Epithelial cell of esophagus (primary cell): Measurements from ENCODE around the gene LARP4B.

Experiments used
- DNase-seq: peaks from one replicate; pipeline ENCODE4 v3.0.0; 2010; ENCODE audit warnings: low read depth
- H3K4me3 ChIP-seq: 2 replicates; pipeline ENCODE4 v1.5.1; 2011; ENCODE audit warnings: mild to moderate bottlenecking, low read length, control low read depth
- TF ChIP-seq, protein P1 (sequence below): IDR thresholded peaks from 2 replicates; pipeline ENCODE4 v1.5.1; 2011; ENCODE audit warnings: low read depth, mild to moderate bottlenecking, low read length, control low read depth, inconsistent platforms; ENCODE audit not compliant: insufficient read depth; ENCODE audit errors: missing control alignments

Gene LARP4B

DNA sequence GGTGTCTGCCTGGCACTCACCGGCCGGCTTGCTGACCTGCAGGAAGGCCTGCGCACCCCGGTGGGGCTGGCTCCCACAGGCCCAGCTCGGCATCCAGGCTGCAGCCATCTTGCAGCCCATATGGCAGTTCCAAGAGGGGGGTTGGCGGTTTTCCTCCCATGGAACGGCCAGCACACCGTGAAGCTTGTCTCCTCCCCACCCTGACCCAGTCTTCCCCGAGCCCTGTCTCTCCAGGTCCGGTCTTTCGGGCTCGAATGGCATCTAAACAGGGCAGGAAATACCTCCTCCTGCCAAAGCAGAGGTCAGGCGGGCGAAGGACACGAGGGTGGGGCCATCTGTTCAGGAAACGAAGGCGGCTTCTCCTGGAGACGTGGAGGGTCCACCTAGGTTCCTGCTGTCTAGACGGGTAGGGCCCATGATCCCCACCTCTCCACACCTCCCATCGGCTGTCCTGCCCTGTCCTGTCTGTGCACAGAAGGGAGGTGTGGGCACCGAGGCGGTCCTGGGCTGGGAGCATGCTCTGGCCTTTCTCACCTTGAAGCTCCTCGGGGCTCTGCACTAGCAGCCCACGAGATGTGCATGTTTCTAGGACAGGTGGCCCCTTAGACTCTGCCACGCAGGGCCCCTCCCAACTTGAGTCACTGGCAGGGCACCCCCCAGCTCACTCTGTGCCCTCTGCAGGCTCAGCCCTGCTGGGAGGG is 128.3 kb downstream of the LARP4B start:
- TF ChIP-seq, protein P1, sequence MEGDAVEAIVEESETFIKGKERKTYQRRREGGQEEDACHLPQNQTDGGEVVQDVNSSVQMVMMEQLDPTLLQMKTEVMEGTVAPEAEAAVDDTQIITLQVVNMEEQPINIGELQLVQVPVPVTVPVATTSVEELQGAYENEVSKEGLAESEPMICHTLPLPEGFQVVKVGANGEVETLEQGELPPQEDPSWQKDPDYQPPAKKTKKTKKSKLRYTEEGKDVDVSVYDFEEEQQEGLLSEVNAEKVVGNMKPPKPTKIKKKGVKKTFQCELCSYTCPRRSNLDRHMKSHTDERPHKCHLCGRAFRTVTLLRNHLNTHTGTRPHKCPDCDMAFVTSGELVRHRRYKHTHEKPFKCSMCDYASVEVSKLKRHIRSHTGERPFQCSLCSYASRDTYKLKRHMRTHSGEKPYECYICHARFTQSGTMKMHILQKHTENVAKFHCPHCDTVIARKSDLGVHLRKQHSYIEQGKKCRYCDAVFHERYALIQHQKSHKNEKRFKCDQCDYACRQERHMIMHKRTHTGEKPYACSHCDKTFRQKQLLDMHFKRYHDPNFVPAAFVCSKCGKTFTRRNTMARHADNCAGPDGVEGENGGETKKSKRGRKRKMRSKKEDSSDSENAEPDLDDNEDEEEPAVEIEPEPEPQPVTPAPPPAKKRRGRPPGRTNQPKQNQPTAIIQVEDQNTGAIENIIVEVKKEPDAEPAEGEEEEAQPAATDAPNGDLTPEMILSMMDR, result no peak
- DNase-seq, result no peak
- H3K4me3 ChIP-seq, result no peak overlapping the region

DNA sequence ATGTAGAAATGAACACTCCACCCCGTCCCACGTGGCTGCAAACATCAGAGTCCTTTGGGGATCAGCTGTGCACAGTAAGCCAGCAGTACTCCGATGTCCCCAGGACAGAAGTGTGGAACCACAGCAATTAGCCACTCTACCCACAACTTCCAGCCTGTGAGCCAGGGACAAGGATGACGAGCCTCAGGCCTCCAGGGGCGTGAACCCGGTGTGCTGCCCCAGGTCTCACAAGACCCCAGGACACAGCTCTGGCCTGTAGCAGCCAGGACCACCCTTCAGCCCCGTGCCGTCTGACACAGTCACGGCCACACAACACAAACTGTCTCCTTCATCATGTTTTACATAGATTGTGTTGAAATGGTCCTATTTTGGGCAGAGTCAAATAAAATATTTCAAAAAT is 129.0 kb downstream of the LARP4B start:
- no peak overlapping the region for H3K4me3 ChIP-seq
- TF ChIP-seq, protein P1, result no peak
- DNase-seq, result no peak

DNA sequence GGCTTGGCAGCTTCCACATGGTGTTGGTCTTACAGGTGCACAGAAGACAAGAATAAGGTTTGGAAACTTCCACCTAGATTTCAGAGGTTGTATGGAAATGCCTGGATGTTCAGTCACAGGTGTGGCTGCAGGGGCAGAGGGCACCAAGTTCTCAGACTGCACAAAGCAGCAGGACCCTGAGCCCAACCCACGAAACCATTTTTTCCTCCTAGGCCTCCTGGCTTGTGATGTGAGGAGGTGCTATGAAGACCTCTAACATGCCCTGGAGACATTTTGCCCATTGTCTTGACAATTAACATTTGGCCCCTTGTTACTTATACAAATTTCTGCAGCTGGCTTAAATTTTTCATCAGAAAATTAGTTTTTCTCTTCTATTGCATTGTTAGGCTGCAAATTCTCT is 134.3 kb downstream of the LARP4B start:
- DNase-seq, result no peak
- H3K4me3 ChIP-seq, result no peak overlapping the region
- TF ChIP-seq, protein P1, result no peak

DNA sequence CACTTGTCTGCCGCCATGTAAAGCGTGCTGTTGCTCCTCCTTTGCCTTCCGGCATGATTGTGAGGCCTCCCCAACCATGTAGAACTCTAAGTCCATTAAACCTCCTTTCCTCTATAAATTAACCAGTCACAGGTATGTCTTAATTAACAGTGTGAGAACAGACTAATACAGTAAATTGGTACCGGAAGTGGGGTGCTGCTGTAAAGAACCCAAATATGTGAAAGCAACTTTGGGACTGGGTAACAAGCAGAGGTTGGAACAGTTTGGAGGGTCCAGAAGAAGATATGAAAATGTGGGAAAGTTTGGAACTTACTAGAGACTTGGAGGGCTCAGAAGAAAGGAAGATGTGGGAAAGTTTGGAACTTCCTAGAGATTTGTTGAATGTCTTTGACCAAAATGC is 135.3 kb downstream of the LARP4B start:
- TF ChIP-seq, protein P1, result no peak
- no peak for DNase-seq
- no peak overlapping the region for H3K4me3 ChIP-seq

DNA sequence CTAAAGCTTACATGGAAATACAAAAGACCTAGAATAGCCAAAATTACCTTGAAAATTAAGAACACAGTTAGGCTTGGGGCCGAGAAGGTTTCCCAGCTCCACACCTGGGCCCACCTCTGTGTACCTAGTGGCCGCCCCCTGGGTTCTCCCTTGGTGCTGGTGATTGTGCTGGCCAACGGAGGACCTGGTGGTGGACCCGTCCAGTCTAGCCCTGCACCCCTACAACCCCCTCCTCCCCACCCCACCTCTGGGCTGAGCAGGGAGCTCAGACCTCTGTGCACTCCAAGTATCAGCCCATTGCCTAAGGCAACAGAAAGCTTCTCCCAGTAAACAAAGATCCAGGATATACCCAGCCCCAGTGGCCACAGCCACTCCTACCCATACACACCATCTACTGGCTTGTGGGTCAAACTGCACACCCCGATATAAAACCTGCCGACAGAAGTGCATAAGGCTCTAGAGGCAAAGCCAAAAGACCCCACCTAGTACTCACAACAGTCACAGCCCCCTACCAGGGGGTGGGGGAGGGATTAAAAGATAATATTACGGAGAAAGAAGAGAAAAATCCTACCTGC is 137.0 kb downstream of the LARP4B start:
- DNase-seq, result no peak
- H3K4me3 ChIP-seq, result no peak overlapping the region
- TF ChIP-seq, protein P1, result peak; percentile 37

DNA sequence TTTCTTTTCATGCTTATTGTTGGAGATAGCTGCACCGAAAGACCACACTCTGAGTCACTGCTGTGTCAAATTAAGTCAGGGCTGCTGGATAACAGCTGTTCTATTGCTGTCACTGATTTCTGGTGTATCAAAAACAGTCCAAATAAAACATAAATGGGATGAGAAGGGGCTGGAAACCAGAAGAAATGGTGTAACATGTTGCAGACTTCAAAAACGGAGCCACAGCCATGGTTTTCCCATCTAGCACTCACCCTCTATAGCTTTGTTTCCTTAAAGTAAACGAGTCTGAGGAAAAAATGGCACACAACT is 138.8 kb downstream of the LARP4B start:
- TF ChIP-seq, protein P1, result no peak
- DNase-seq, result no peak
- H3K4me3 ChIP-seq, result no peak overlapping the region
